ENCODE measurements around the gene FOXN1.

Gene FOXN1

DNA sequence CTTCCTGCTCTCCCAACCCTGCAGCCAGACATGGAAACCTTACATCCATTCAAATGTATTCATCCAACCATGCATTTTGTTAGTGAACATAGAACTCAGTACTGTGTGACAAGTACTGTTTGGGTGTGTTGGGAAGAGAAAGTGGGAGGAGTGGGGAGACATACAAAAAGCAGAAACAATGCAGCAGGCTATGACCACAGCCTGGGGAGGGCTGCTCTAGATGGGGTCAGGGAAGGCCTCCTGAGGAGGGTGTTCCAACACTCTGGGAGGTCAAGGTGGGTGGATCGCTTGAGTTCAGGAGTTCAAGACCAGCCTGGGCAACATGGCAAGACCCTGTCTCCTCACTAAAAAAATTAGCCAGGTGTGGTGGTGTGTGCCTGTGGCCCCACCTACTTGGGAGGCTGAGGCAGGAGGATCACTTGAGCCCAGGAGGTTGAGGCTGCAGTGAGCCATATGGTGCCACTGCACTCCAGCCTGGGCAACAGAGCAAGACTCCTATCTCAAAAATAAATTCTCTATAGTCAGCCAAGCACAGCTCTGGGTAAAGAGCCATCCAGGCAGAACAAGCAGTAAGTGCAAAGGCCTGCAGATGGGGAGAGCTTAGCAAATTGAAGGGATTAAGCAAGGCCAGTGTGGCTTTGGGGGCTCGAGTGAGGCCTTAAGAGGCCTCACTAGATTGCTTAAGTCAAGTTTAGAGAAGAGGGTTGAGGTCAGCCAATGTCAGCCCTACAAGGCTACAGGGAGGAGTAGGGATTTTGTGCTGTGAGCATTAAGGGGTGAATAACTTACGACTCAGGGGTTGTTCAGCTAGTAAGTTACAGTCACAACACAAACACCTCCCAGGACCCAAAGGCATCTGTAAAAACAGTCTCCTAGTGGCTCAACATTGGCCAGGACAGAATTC lies 27.2 kb upstream of the FOXN1 start:
- DNase-seq = no peak
- POLR2A ChIA-PET = no interaction called here

DNA sequence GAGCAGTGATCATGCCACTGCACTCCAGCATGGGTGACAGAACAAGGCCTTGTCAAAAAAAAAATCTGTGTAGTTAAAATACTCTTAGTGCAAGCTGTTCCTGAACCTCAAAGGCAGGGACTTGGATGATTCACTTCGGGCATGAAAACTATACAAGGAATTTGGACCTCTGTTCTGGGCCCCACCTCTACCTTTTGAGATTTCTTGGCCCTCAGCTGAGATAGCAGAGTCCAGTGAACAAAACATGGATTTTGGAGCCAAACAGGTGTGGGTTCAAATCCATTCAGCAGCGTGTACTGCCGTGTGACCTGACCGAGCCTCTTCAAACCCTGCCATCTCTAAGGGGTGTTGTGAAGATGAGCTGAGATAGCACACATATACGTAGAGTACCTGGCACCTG lies 25.9 kb upstream of the FOXN1 start:
- no peak overlapping the region for H3K27ac ChIP-seq (ENCODE audit: insufficient read depth in 1 of 2, low read depth in 1 of 2, low read length in 2 of 2, poor library complexity in 1 of 2, severe bottlenecking in 2 of 2)
- WGBS (ENCODE audit: insufficient coverage) = 97% methylated on average over 5 of the region's 5 CpGs
- no peak overlapping the region for H3K4me3 ChIP-seq (ENCODE audit: control insufficient read depth in 1 of 7, extremely low read depth in 1 of 7, insufficient read depth in 4 of 7, low read depth in 2 of 7, low read length in 6 of 7)
- H3K27me3 ChIP-seq (replicated peaks in 2 of 5; ENCODE audit: control insufficient read depth in 4 of 5, insufficient read depth in 5 of 5, low read length in 4 of 5) = no peaks in the 10 kb centered on the region
- no peak for DNase-seq
- ChIA-PET POLR2A (no interaction called here), CTCF (interaction anchor here (0.9 to 1.6 kb wide), 2 partner anchors 9 to 67 kb away, joined by 3 read pairs; no protein-coding TSS in a partner anchor)
- H3K4me1 ChIP-seq (ENCODE audit: control extremely low read depth in 1 of 4, control insufficient read depth in 4 of 4, insufficient read depth in 4 of 4, low read length in 3 of 4) = peaks cover 0 to 23% (median 8%) of the 10 kb centered on the region in 4 experiments
- no peaks in the 10 kb centered on the region for H3K36me3 ChIP-seq (ENCODE audit: control insufficient read depth in 4 of 4, insufficient read depth in 4 of 4, low read length in 3 of 4)
- H3K9me3 ChIP-seq (ENCODE audit: control extremely low read depth in 1 of 5, control insufficient read depth in 4 of 5, insufficient read depth in 2 of 5, low read depth in 1 of 5, low read length in 4 of 5) = no peaks in the 10 kb centered on the region

More for the DNA sequence above, 27.2 kb upstream of the FOXN1 start:
- CTCF ChIA-PET = interaction anchor here (1.3 kb wide), 1 partner anchor 16 kb away, joined by 4 read pairs; no protein-coding TSS in a partner anchor
- Histone ChIP-seq H3K4me3 (ENCODE audit: control insufficient read depth in 1 of 7, extremely low read depth in 1 of 7, insufficient read depth in 4 of 7, low read depth in 2 of 7, low read length in 6 of 7) (no peak overlapping the region), H3K36me3 (ENCODE audit: control insufficient read depth in 4 of 4, insufficient read depth in 4 of 4, low read length in 3 of 4) (no peaks in the 10 kb centered on the region), H3K27me3 (replicated peaks in 2 of 5; ENCODE audit: control insufficient read depth in 4 of 5, insufficient read depth in 5 of 5, low read length in 4 of 5) (no peaks in the 10 kb centered on the region), H3K27ac (ENCODE audit: insufficient read depth in 1 of 2, low read depth in 1 of 2, low read length in 2 of 2, poor library complexity in 1 of 2, severe bottlenecking in 2 of 2) (no peak overlapping the region), H3K4me1 (ENCODE audit: control extremely low read depth in 1 of 4, control insufficient read depth in 4 of 4, insufficient read depth in 4 of 4, low read length in 3 of 4) (peaks cover 0 to 16% (median 7%) of the 10 kb centered on the region in 4 experiments), H3K9me3 (ENCODE audit: control extremely low read depth in 1 of 5, control insufficient read depth in 4 of 5, insufficient read depth in 2 of 5, low read depth in 1 of 5, low read length in 4 of 5) (no peaks in the 10 kb centered on the region)
- WGBS (ENCODE audit: insufficient coverage) = 100% methylated on average over 1 of the region's 3 CpGs

DNA sequence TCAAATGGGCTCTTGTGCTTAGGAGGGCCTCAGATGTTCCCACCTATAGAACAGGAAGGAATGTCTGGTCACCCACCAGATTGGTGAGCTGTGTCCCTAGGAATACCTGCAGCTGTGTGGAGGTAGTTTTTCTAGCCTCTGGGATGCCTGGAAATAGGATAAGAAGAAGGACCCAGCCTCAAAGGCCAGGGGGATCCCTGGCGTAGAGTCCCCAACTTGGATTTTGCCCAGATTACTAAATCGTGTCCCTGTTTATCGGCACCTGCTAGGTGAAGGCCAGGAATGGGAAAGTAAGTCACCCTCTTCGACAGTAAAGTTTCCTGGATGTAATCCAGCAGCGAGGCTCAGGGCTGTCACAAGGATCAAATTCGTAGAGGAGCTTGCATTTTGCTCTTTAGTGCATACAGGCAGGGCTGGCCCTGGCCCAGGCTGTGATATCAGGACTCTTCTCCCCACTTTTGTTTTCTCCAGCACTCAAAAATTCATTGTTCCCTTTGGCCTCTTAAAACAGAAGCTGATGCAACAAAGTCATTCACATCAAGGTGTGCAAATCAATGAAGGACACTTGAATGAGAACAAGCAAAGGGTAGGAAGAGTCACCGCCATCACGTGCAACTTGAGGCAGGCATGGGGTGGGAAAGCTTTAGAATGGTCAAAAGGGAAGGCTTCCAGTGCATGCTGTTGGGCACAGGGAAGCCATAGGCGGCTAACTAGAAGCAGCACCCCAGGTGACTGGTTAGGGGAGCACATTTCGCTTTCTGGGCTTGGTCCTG lies 25.2 kb upstream of the FOXN1 start:
- no peak overlapping the region for H3K4me3 ChIP-seq (ENCODE audit: control insufficient read depth in 1 of 7, extremely low read depth in 1 of 7, insufficient read depth in 4 of 7, low read depth in 2 of 7, low read length in 6 of 7)
- POLR2A ChIA-PET = interaction anchor here (0.6 kb wide), 1 partner anchor 11 kb away, joined by 3 read pairs; no protein-coding TSS in a partner anchor
- 93% methylated on average over 9 of the region's 10 CpGs for WGBS (ENCODE audit: insufficient coverage)
- peaks cover 0 to 19% (median 4%) of the 10 kb centered on the region in 4 experiments for H3K4me1 ChIP-seq (ENCODE audit: control extremely low read depth in 1 of 4, control insufficient read depth in 4 of 4, insufficient read depth in 4 of 4, low read length in 3 of 4)
- no peak for DNase-seq
- H3K36me3 ChIP-seq (ENCODE audit: control insufficient read depth in 4 of 4, insufficient read depth in 4 of 4, low read length in 3 of 4) = no peaks in the 10 kb centered on the region
- no peaks in the 10 kb centered on the region for H3K27me3 ChIP-seq (replicated peaks in 2 of 5; ENCODE audit: control insufficient read depth in 4 of 5, insufficient read depth in 5 of 5, low read length in 4 of 5)
- no peak overlapping the region for H3K27ac ChIP-seq (ENCODE audit: insufficient read depth in 1 of 2, low read depth in 1 of 2, low read length in 2 of 2, poor library complexity in 1 of 2, severe bottlenecking in 2 of 2)
- CTCF ChIA-PET = interaction anchor here (0.9 to 1.6 kb wide), 2 partner anchors 9 to 66 kb away, joined by 3 read pairs; no protein-coding TSS in a partner anchor
- H3K9me3 ChIP-seq (ENCODE audit: control extremely low read depth in 1 of 5, control insufficient read depth in 4 of 5, insufficient read depth in 2 of 5, low read depth in 1 of 5, low read length in 4 of 5) = no peaks in the 10 kb centered on the region

DNA sequence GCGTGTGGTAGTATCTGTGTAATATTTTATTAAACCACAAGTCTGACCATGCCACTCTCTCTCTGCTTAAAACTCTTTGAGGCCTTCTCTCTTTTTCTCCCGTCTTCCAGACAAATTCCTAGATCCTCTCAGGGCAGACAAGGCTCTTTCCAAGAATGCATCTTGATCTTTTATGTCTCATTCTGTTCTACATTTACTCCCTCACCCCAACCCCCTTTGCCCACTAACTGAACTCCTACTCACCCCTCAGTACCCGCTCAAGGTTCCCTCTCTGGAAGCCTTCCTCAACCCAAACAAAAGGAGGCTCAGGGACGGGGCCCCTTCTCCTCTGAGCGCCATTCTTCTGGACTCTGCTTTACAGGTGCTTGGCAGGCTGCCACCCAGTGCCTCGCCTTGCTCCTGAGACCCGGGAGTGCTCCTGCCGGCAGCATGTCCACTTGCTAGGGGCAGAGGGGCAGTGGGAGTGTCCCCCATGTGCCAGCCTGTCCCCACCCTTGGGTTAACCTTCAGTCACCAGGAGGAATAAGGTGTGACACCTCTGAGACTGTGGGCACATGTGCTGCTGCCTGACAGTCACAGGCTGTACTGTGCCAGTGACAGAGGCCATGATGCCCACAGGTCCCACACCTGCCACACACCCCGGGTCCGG lies 23.5 kb upstream of the FOXN1 start:
- WGBS (ENCODE audit: insufficient coverage) = 97% methylated on average over 6 of the region's 10 CpGs
- ChIA-PET POLR2A (no interaction called here), CTCF (no interaction called here)

DNA sequence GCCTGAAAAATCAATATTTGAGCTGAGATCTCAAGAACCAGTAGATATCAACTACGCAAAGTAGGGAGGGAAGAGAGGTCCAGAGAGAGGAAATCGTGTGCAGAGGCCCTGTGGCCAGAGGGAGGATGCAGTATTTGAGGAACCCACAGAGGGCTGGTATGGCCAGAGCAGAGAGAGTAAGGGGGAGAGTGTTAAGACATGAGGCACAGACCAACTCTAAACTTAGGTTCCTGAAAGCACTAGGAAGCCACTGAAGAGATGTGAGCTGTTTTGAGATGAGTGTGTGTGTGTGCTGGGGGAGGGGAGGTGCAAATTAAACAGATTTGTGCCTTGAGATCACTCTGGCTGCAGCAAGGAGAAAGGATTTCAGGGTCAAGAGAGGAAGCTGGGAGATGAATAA lies 21.9 kb upstream of the FOXN1 start:
- POLR2A ChIA-PET = no interaction called here
- Histone ChIP-seq H3K27me3 (replicated peaks in 2 of 5; ENCODE audit: control insufficient read depth in 4 of 5, insufficient read depth in 5 of 5, low read length in 4 of 5) (no peaks in the 10 kb centered on the region), H3K36me3 (ENCODE audit: control insufficient read depth in 4 of 4, insufficient read depth in 4 of 4, low read length in 3 of 4) (no peaks in the 10 kb centered on the region), H3K27ac (ENCODE audit: insufficient read depth in 1 of 2, low read depth in 1 of 2, low read length in 2 of 2, poor library complexity in 1 of 2, severe bottlenecking in 2 of 2) (no peak overlapping the region), H3K4me3 (ENCODE audit: control insufficient read depth in 1 of 7, extremely low read depth in 1 of 7, insufficient read depth in 4 of 7, low read depth in 2 of 7, low read length in 6 of 7) (no peak overlapping the region), H3K9me3 (ENCODE audit: control extremely low read depth in 1 of 5, control insufficient read depth in 4 of 5, insufficient read depth in 2 of 5, low read depth in 1 of 5, low read length in 4 of 5) (no peaks in the 10 kb centered on the region), H3K4me1 (ENCODE audit: control extremely low read depth in 1 of 4, control insufficient read depth in 4 of 4, insufficient read depth in 4 of 4, low read length in 3 of 4) (peaks cover 0 to 19% (median 4%) of the 10 kb centered on the region in 4 experiments)
- CTCF ChIA-PET = interaction anchor here (0.9 to 2.2 kb wide), 2 partner anchors 8 to 93 kb away, joined by 3 to 6 read pairs; partner anchors contain the start of gene ALDOC
- 42% methylated on average over 2 of the region's 2 CpGs for WGBS (ENCODE audit: insufficient coverage)
- peak in 2 of 3 donors; percentile 27 to 37 for DNase-seq

More for the DNA sequence above, 23.5 kb upstream of the FOXN1 start:
- H3K27me3 ChIP-seq (replicated peaks in 2 of 5; ENCODE audit: control insufficient read depth in 4 of 5, insufficient read depth in 5 of 5, low read length in 4 of 5) = no peaks in the 10 kb centered on the region
- H3K27ac ChIP-seq (ENCODE audit: insufficient read depth in 1 of 2, low read depth in 1 of 2, low read length in 2 of 2, poor library complexity in 1 of 2, severe bottlenecking in 2 of 2) = no peak overlapping the region
- H3K9me3 ChIP-seq (ENCODE audit: control extremely low read depth in 1 of 5, control insufficient read depth in 4 of 5, insufficient read depth in 2 of 5, low read depth in 1 of 5, low read length in 4 of 5) = no peaks in the 10 kb centered on the region
- H3K4me3 ChIP-seq (ENCODE audit: control insufficient read depth in 1 of 7, extremely low read depth in 1 of 7, insufficient read depth in 4 of 7, low read depth in 2 of 7, low read length in 6 of 7) = no peak overlapping the region
- no peaks in the 10 kb centered on the region for H3K36me3 ChIP-seq (ENCODE audit: control insufficient read depth in 4 of 4, insufficient read depth in 4 of 4, low read length in 3 of 4)
- peaks cover 0 to 19% (median 4%) of the 10 kb centered on the region in 4 experiments for H3K4me1 ChIP-seq (ENCODE audit: control extremely low read depth in 1 of 4, control insufficient read depth in 4 of 4, insufficient read depth in 4 of 4, low read length in 3 of 4)
- DNase-seq = no peak

DNA sequence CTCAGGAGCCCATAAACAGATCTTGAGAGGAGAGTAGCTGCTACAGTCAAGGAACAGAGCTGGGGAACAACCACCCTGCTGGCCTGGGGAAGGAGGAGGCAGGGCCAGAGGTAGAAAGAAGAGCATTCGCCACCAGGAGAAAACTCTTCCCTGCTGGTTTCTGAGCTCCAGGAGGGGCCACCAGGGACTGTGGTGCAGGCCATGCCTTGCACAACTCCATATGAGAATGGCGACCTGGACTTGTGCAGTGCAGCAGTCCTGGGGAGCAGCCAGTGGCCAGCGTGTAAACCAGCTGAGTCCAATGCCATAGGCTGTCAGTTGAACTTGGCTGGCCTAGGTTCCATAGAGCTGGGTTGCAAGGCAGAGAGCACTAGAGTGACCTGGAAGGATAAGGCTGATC lies 21.1 kb upstream of the FOXN1 start:
- CTCF ChIA-PET = interaction anchor here (1.0 to 2.2 kb wide), 5 partner anchors 7 to 68 kb away, joined by 3 to 6 read pairs (median 5); no protein-coding TSS in a partner anchor
- POLR2A ChIA-PET = no interaction called here
- Histone ChIP-seq H3K27ac (ENCODE audit: insufficient read depth in 1 of 2, low read depth in 1 of 2, low read length in 2 of 2, poor library complexity in 1 of 2, severe bottlenecking in 2 of 2) (no peak overlapping the region), H3K9me3 (ENCODE audit: control extremely low read depth in 1 of 5, control insufficient read depth in 4 of 5, insufficient read depth in 2 of 5, low read depth in 1 of 5, low read length in 4 of 5) (no peaks in the 10 kb centered on the region), H3K36me3 (ENCODE audit: control insufficient read depth in 4 of 4, insufficient read depth in 4 of 4, low read length in 3 of 4) (no peaks in the 10 kb centered on the region), H3K4me1 (ENCODE audit: control extremely low read depth in 1 of 4, control insufficient read depth in 4 of 4, insufficient read depth in 4 of 4, low read length in 3 of 4) (peaks cover 0 to 19% (median 4%) of the 10 kb centered on the region in 4 experiments), H3K27me3 (replicated peaks in 2 of 5; ENCODE audit: control insufficient read depth in 4 of 5, insufficient read depth in 5 of 5, low read length in 4 of 5) (no peaks in the 10 kb centered on the region), H3K4me3 (ENCODE audit: control insufficient read depth in 1 of 7, extremely low read depth in 1 of 7, insufficient read depth in 4 of 7, low read depth in 2 of 7, low read length in 6 of 7) (no peak overlapping the region)
- WGBS (ENCODE audit: insufficient coverage) = 95% methylated on average over 3 of the region's 3 CpGs
- no peak for DNase-seq
